ENCODE data around the gene SOWAHB.

Gene SOWAHB

GRCh38 chr4:76897536-76898384 lies at the start of gene SOWAHB:
Gene SOWAHB (minus strand): TSS chr4:76898144. CDS start chr4:76897849, 295 bp downstream.
- DNase-seq (ENCODE audit: extremely low spot score, insufficient read length, low read depth) (no peak), FAIRE-seq (no peak)

- FAIRE-seq (no peak), DNase-seq (ENCODE audit: extremely low spot score, insufficient read length, low read depth) (no peak)
These were observed 49.4 kb upstream of the SOWAHB start for GRCh38 chr4:76947369-76947768.

GRCh38 chr4:76943790-76944189 lies 45.8 kb upstream of the SOWAHB start:
- DNase-seq (ENCODE audit: extremely low spot score, insufficient read length, low read depth) (no peak), FAIRE-seq (no peak)

GRCh38 chr4:76943129-76943620 lies 45.2 kb upstream of the SOWAHB start:
- FAIRE-seq = no peak

GRCh38 chr4:76939184-76939583 lies 41.2 kb upstream of the SOWAHB start:
- no peak for DNase-seq (ENCODE audit: extremely low spot score, insufficient read length, low read depth)
- no peak for FAIRE-seq

More at GRCh38 chr4:76943129-76943620, 45.2 kb upstream of the SOWAHB start:
- DNase-seq (ENCODE audit: extremely low spot score, insufficient read length, low read depth) = no peak

- FAIRE-seq (no peak), DNase-seq (ENCODE audit: extremely low spot score, insufficient read length, low read depth) (no peak)
These were observed 33.8 kb upstream of the SOWAHB start for GRCh38 chr4:76931576-76932276.

- no peak for DNase-seq (ENCODE audit: extremely low spot score, insufficient read length, low read depth)
- no peak for FAIRE-seq
These were observed 33.1 kb upstream of the SOWAHB start for GRCh38 chr4:76931087-76931486.

- FAIRE-seq = no peak
These were observed 32.7 kb upstream of the SOWAHB start for GRCh38 chr4:76930685-76931084.

GRCh38 chr4:76926841-76927240 lies 28.9 kb upstream of the SOWAHB start:
- no peak for FAIRE-seq

More at GRCh38 chr4:76930685-76931084, 32.7 kb upstream of the SOWAHB start:
- no peak for DNase-seq (ENCODE audit: extremely low spot score, insufficient read length, low read depth)

GRCh38 chr4:76923619-76924357 lies 25.8 kb upstream of the SOWAHB start:
- FAIRE-seq = no peak
- no peak for DNase-seq (ENCODE audit: extremely low spot score, insufficient read length, low read depth)

More at GRCh38 chr4:76926841-76927240, 28.9 kb upstream of the SOWAHB start:
- DNase-seq (ENCODE audit: extremely low spot score, insufficient read length, low read depth) = no peak

- DNase-seq (ENCODE audit: extremely low spot score, insufficient read length, low read depth) (no peak), FAIRE-seq (no peak)
These were observed 22.8 kb upstream of the SOWAHB start for GRCh38 chr4:76920715-76921114.

- FAIRE-seq = no peak
- no peak for DNase-seq (ENCODE audit: extremely low spot score, insufficient read length, low read depth)
These were observed 11.8 kb upstream of the SOWAHB start for GRCh38 chr4:76909711-76910110.

GRCh38 chr4:76905521-76905920 lies 7.6 kb upstream of the SOWAHB start:
- DNase-seq (ENCODE audit: extremely low spot score, insufficient read length, low read depth) (no peak), FAIRE-seq (no peak)

- FAIRE-seq = no peak
- no peak for DNase-seq (ENCODE audit: extremely low spot score, insufficient read length, low read depth)
These were observed 6.8 kb upstream of the SOWAHB start for GRCh38 chr4:76904646-76905190.

GRCh38 chr4:76902233-76902890 lies 4.4 kb upstream of the SOWAHB start:
- FAIRE-seq = no peak
- DNase-seq (ENCODE audit: extremely low spot score, insufficient read length, low read depth) = no peak

GRCh38 chr4:76898949-76899645 lies 1.2 kb upstream of the SOWAHB start:
- DNase-seq (ENCODE audit: extremely low spot score, insufficient read length, low read depth) (no peak), FAIRE-seq (no peak)

- no peak for FAIRE-seq
These were observed 395 bp upstream of the SOWAHB start for GRCh38 chr4:76898385-76898692.

GRCh38 chr4:76896614-76897535 lies 1.1 kb downstream of the SOWAHB start:
- FAIRE-seq = no peak
- no peak for DNase-seq (ENCODE audit: extremely low spot score, insufficient read length, low read depth)

More at GRCh38 chr4:76898385-76898692, 395 bp upstream of the SOWAHB start:
- DNase-seq (ENCODE audit: extremely low spot score, insufficient read length, low read depth) = no peak

Data from GM18507 (cell line).